Measurements from ENCODE around the gene LRRIQ4.

The LRRIQ4 gene

GRCh38 chr3:169812332-169813235 lies at the start of gene LRRIQ4, which contains the start of gene LRRC34:
Gene LRRIQ4 (plus strand): TSS chr3:169812870. CDS start chr3:169821922, 9,052 bp downstream.
Gene LRRC34 (minus strand): TSS chr3:169812904. CDS start chr3:169812548, 356 bp downstream.
- DNase-seq, result peak; percentile 31 to 57

DNA sequence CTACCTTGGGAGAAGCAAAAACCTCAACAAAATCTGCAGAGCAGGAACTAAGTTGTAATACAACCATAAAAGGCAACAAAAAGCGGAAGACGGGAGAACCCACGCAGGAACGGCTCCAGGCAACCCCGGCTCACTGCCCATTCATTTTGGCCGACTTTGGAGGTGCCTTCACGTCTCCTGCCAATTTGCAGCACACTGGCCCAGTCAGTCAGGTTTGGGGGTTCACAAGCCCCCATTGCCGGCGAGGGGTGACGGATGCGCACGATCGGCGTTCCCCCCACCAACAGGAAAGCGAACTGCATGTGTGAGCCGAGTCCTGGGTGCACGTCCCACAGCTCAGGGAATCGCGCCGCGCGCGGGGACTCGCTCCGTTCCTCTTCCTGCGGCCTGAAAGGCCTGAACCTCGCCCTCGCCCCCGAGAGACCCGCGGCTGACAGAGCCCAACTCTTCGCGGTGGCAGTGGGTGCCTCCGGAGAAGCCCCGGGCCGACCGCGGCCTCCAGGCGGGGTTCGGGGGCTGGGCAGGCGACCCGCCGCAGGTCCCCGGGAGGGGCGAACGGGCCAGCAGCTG lies 48.3 kb upstream of the LRRIQ4 start:
- peak; percentile 53 to 74 for DNase-seq

DNA sequence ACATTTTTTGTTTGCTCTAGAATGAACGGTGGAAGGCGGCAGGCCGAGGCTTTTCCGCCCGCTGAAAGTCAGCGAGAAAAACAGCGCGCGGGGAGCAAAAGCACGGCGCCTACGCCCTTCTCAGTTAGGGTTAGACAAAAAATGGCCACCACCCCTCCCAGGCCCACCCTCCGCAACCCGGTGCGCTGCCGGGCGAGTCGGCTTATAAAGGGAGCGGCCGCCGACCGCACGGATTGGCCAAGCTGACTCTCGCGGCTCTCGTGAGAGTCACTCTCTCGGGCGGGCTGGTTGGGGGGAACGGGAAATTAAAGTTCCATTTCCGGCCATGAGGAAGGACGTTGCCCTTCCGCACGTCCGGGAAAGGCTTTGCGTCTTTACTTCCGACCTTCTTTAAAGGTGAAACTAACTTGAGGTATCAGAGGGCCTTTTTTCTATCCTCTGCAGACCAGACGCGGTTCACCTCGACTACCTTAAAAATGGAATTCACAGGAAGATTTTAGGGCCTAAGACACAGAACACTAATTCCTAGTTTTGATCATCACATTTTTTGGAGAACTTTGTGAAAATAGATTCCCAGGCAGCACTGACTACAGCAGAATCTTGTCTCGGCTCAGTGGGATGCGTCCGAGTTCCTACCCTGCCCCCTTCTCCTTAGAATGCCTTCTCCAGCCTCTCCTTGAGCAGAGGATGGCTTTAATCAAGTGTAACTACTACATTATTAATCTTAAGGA lies 47.6 kb upstream of the LRRIQ4 start, which contains the start of gene TERC:
Gene TERC, minus strand, starts transcription at position 179 of the 731 bp plus-strand sequence.
- DNase-seq, result peak; percentile 84 to 86

- DNase-seq, result peak; percentile 53 to 67
Observed at GRCh38 chr3:169769287-169770181, 43.1 kb upstream of the LRRIQ4 start, which contains the start of gene ACTRT3. Gene ACTRT3 (minus strand): TSS chr3:169769561. CDS start chr3:169769520, 41 bp downstream.

GRCh38 chr3:169771497-169772304 lies 41.0 kb upstream of the LRRIQ4 start:
- DNase-seq, result peak; percentile 16 to 82

- peak; percentile 66 to 77 for DNase-seq
Observed at GRCh38 chr3:169772305-169772896, 40.3 kb upstream of the LRRIQ4 start.

DNA sequence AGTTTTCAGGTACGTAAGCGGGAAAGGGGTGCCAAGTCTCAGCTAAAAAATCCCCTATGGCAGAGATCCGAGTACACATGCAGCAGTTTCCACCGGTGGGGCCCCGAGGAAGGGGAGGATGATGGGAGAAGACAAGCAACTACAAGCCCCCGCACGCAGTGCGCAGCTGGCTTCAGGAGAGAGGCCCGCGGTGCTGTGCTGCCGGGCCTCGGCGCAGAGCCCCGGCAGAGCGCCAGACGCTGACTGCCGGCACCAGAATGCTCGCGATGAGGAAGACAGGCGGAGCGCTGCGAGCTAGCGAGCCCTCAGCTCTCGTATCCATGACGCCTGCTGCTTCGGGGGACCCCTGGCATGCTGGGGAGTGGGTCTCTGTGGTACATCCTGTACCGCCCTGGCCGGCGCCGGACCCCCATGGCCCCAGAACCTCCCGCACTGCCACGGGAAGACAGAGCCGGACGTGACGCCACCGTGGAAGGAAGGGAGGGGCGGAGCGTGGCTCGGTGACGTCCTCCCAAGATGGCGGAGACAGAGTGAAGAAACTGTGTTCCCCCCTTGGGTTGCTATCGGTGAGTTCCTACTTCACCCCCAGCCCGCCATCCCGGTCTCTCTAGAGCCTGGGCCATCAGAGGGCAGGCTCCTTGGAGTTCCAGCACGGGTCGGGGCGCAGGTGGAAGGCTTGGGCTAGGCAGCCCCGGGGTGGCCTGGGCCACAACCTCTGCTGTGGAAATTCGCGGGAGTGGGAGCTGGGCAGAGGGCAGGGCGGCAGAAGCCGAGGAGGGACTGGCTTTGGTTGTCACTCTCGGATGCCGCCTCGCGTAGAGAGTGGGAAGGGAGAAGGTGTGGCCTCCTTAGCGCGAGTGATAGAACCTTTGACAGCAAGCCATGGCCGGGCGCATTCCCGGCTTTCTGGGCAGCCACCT lies 39.5 kb upstream of the LRRIQ4 start, which contains the start of gene MYNN:
Gene MYNN, plus strand, starts transcription at position 500 of the 920 bp plus-strand sequence. CDS start 900 bp downstream, outside the sequence.
- DNase-seq, result peak; percentile 88 to 89

GRCh38 chr3:169774186-169774585 lies 38.5 kb upstream of the LRRIQ4 start:
- no peak for DNase-seq

GRCh38 chr3:169777822-169778221 lies 34.8 kb upstream of the LRRIQ4 start:
- no peak for DNase-seq

DNA sequence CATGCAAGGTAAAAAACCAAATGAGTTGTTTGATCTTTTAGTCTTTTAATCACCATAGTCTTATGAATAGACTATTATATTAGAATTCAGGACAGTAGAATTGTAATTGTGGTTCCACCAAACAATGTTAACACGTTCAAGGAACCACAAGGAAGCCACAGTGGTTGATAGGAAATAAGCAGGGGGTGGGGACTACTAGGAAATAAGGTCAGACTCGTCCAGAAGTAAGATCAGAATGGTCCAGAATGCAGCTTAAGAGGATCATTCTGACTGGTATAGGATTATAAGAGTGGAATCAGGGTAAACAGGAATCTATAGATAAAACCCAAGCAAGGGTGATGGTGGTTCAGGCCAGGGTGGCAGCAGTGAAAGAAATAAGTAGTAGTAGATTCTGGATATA lies 31.9 kb upstream of the LRRIQ4 start:
- no peak for DNase-seq

GRCh38 chr3:169781209-169781855 lies 31.3 kb upstream of the LRRIQ4 start:
- DNase-seq, result no peak

DNA sequence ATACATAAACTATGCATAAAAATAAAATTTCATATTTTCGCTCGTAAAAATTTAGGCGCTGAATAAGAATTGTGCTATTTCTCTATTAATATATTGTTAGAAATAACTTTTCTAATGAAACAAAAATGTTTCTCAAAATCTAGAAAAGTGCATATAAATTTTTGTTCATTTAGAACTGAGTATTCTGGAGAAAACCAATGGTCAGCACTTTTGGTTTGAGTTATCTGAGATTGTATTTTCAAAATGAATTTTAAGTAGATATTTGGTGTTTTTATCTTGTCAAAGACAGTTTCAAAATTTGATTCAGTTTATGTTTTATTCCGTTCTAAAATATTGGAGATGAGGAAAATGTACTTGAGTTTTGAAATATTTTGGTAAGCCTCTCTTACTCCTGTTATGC lies 25.6 kb upstream of the LRRIQ4 start:
- no peak for DNase-seq

- DNase-seq, result no peak
Observed at GRCh38 chr3:169787791-169788190, 24.9 kb upstream of the LRRIQ4 start.

GRCh38 chr3:169790219-169790618 lies 22.5 kb upstream of the LRRIQ4 start:
- no peak for DNase-seq

DNA sequence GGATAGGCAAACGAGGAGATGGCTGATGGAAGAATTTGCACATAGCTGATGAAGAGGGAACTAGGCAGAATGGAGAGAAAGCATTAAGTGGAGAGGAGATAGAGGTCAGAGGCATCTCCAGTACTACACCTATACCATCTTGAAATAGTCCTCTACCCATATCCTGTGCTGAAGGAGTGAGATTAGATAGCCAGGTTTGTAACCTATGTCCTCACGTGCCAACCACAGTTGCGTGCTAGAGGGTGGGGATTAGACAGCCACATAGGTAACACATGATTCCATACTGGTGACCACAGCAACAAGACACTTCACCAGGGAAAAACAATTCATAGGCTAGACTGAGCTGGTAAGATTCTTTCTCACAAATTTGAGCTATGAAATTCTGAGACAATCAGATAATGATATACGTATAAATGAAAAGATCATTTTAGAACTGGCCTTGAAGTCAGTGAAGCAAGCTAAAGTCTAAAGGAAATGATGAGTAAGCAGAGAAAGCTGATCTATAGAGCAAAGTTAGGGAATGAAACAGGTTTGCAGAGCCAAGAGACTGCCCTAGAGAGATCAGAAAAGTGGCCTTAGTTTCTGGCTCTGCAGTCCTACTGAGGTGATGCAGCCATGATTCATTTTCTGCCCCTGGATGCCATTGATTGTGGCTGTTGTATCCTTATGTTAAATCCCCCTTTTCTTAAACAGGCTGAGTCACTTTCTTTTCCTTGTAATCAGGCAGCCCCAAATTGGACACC lies 21.8 kb upstream of the LRRIQ4 start:
- no peak for DNase-seq

- no peak for DNase-seq
Observed at GRCh38 chr3:169792359-169792758, 20.3 kb upstream of the LRRIQ4 start.

GRCh38 chr3:169804681-169805080 lies 8.0 kb upstream of the LRRIQ4 start:
- no peak for DNase-seq

- DNase-seq, result no peak
Observed at GRCh38 chr3:169809230-169809795, 3.4 kb upstream of the LRRIQ4 start.

Data from hippocampal formation (tissue), 2 donors.